ENCODE results near the gene KIAA0319L. TPM values are rescaled to one million over a fixed set of nuclear protein-coding genes. Genes with fewer than 3 reads are reported as not detected.

Gene KIAA0319L
- total and polyA plus RNA-seq, 2 donors from 2014 or later, result 30.3 to 73.0 TPM

- Histone ChIP-seq H3K36me3 (ENCODE audit: control insufficient read depth in 2 of 3, insufficient read depth in 3 of 3, low read length in 3 of 3) (peaks cover 0 to 2% (median 0%) of the 10 kb centered on the region in 3 donors), H3K27ac (ENCODE audit: low read depth in 2 of 2, low read length in 2 of 2) (no peak overlapping the region), H3K4me3 (ENCODE audit: low read length in 3 of 3) (no peak overlapping the region), H3K4me1 (ENCODE audit: control insufficient read depth in 2 of 3, insufficient read depth in 2 of 3, low read depth in 1 of 3, low read length in 3 of 3) (no peaks in the 10 kb centered on the region), H3K9ac (ENCODE audit: low read length in 3 of 3) (no peak overlapping the region), H3K27me3 (ENCODE audit: control insufficient read depth, insufficient read depth, low read length) (no peaks in the 10 kb centered on the region), H3K9me3 (ENCODE audit: control insufficient read depth in 2 of 3, insufficient read depth in 1 of 3, low read length in 3 of 3) (no peaks in the 10 kb centered on the region)
- no peak for FAIRE-seq
- TF ChIP-seq CTCF (IDR thresholded peaks at IDR 0.05; ENCODE audit: borderline replicate concordance, extremely low read depth, insufficient read depth), result no peak
- no peak for DNase-seq
- intact Hi-C loops (cut with DNase I), result no loop called here
Observed at GRCh38 chr1:35481229-35481628, 76.0 kb downstream of the KIAA0319L start.

- DNase-seq, result no peak
- H3K4me1 ChIP-seq (ENCODE audit: control insufficient read depth in 2 of 3, insufficient read depth in 2 of 3, low read depth in 1 of 3, low read length in 3 of 3), result no peaks in the 10 kb centered on the region
- no peak for FAIRE-seq
- no peak for TF ChIP-seq CTCF (IDR thresholded peaks at IDR 0.05; ENCODE audit: borderline replicate concordance, extremely low read depth, insufficient read depth)
- no peak overlapping the region for H3K9ac ChIP-seq (ENCODE audit: low read length in 3 of 3)
- peaks cover 0 to 2% (median 0%) of the 10 kb centered on the region in 3 donors for H3K36me3 ChIP-seq (ENCODE audit: control insufficient read depth in 2 of 3, insufficient read depth in 3 of 3, low read length in 3 of 3)
- H3K4me3 ChIP-seq (ENCODE audit: low read length in 3 of 3), result no peak overlapping the region
- H3K27ac ChIP-seq (ENCODE audit: low read depth in 2 of 2, low read length in 2 of 2), result no peak overlapping the region
- no peaks in the 10 kb centered on the region for H3K9me3 ChIP-seq (ENCODE audit: control insufficient read depth in 2 of 3, insufficient read depth in 1 of 3, low read length in 3 of 3)
- intact Hi-C loops (cut with DNase I), result no loop called here
- H3K27me3 ChIP-seq (ENCODE audit: control insufficient read depth, insufficient read depth, low read length), result no peaks in the 10 kb centered on the region
Observed at GRCh38 chr1:35477870-35478269, 79.3 kb downstream of the KIAA0319L start.

DNA sequence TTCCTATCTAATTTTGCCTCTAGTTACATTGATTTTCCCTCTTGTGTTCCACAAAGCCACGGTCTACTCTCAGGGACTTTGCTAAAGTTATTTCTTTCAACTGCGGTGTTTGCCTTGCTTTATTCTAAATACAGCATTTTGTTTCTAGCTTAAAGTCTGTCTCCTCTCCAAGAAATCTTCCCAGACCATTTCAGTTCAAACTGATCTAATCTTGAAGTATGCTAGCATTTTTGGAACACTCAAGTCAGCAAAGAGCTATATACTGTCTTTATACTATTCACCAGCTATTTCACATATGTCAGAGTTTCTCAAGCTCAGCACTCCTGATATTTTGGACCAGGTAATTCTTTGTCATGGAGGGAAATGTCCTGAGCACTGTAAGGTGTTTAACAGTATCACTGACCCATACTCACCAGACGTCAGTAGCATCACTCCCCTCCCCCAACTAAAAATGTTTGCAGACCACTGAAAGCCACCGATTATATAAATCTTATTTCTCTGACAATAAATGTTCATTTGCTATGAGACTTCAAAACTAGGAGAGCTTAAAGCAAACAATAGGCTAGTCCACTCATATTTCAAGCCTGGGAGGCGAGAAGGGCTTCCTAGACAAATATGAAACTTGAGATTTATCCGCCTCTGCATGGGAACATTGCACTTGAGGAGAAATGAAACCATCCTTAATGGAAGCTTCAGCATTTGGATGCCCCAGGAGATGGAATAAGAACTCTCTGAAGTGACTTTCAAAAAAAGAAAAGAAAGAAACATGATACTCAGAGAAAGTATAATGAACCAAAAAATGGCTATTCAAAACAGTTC lies 81.1 kb downstream of the KIAA0319L start:
- Histone ChIP-seq H3K9ac (ENCODE audit: low read length in 3 of 3) (no peak overlapping the region), H3K27me3 (ENCODE audit: control insufficient read depth, insufficient read depth, low read length) (no peaks in the 10 kb centered on the region), H3K4me1 (ENCODE audit: control insufficient read depth in 2 of 3, insufficient read depth in 2 of 3, low read depth in 1 of 3, low read length in 3 of 3) (no peaks in the 10 kb centered on the region), H3K27ac (ENCODE audit: low read depth in 2 of 2, low read length in 2 of 2) (no peak overlapping the region), H3K4me3 (ENCODE audit: low read length in 3 of 3) (no peak overlapping the region), H3K36me3 (ENCODE audit: control insufficient read depth in 2 of 3, insufficient read depth in 3 of 3, low read length in 3 of 3) (peaks cover 0 to 4% (median 2%) of the 10 kb centered on the region in 3 donors), H3K9me3 (ENCODE audit: control insufficient read depth in 2 of 3, insufficient read depth in 1 of 3, low read length in 3 of 3) (no peaks in the 10 kb centered on the region)
- TF ChIP-seq CTCF (IDR thresholded peaks at IDR 0.05; ENCODE audit: borderline replicate concordance, extremely low read depth, insufficient read depth), result no peak
- peak in 1 of 5 donors; percentile 9 for DNase-seq
- no peak for FAIRE-seq
- intact Hi-C loops (cut with DNase I), result no loop called here

Data from kidney (tissue), 14 donors.